NB4 (cell line): ENCODE data around the gene PRKCE.
A peak's percentile ranks its signal among the peaks of the same experiment; 100 is the strongest.

Experiments used
- DNase-seq: peaks from one replicate; pipeline ENCODE4 v3.0.0; 2010; ENCODE audit warnings: low read depth
- H3K4me3 ChIP-seq: one replicate; pipeline ENCODE4 v1.5.1; 2011; ENCODE audit warnings: mild to moderate bottlenecking, low read depth, low read length, moderate library complexity
- MYC ChIP-seq: IDR thresholded peaks from 2 replicates; pipeline ENCODE4 v1.6.1; 2011; ENCODE audit warnings: low read depth, low read length
- POLR2A ChIP-seq: IDR thresholded peaks from 2 replicates; pipeline ENCODE4 v1.6.1; 2011; ENCODE audit warnings: mild to moderate bottlenecking; ENCODE audit not compliant: insufficient read length; ENCODE audit errors: extremely low read depth
- TF ChIP-seq, protein P1 (sequence below): IDR thresholded peaks from 2 replicates; pipeline ENCODE4 v1.6.1; 2011; ENCODE audit warnings: low read depth, low read length
- TF ChIP-seq, protein P2 (sequence below): IDR thresholded peaks from one replicate; pipeline ENCODE4 v1.5.1; 2012; ENCODE audit warnings: low read depth, low read length

PRKCE gene

DNA sequence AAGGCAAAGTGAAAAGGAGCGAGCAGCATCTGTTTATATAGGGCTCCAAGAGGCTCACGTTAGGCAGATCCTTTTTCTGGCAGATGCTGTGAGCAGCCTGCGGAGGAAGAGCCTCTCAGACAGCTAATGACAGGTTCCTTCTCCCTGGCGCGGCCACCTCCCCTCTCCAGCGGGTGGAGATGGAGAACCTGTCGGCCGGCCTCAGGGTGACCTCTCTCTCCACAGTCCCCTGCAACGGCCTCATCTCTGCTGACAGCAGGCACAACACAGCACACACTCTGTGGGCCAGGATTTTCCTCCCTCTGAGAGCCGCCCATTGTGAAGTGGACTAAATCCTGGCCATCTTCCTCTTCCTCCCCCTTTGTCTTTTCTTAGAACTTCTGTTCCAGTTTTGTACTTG lies 119.8 kb downstream of the PRKCE start:
- peak; percentile 11 for DNase-seq
- TF ChIP-seq MYC = no peak
- TF ChIP-seq, protein P1, sequence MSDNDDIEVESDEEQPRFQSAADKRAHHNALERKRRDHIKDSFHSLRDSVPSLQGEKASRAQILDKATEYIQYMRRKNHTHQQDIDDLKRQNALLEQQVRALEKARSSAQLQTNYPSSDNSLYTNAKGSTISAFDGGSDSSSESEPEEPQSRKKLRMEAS = no peak
- TF ChIP-seq POLR2A = no peak
- TF ChIP-seq, protein P2, sequence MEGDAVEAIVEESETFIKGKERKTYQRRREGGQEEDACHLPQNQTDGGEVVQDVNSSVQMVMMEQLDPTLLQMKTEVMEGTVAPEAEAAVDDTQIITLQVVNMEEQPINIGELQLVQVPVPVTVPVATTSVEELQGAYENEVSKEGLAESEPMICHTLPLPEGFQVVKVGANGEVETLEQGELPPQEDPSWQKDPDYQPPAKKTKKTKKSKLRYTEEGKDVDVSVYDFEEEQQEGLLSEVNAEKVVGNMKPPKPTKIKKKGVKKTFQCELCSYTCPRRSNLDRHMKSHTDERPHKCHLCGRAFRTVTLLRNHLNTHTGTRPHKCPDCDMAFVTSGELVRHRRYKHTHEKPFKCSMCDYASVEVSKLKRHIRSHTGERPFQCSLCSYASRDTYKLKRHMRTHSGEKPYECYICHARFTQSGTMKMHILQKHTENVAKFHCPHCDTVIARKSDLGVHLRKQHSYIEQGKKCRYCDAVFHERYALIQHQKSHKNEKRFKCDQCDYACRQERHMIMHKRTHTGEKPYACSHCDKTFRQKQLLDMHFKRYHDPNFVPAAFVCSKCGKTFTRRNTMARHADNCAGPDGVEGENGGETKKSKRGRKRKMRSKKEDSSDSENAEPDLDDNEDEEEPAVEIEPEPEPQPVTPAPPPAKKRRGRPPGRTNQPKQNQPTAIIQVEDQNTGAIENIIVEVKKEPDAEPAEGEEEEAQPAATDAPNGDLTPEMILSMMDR = no peak
- H3K4me3 ChIP-seq = no peak overlapping the region

DNA sequence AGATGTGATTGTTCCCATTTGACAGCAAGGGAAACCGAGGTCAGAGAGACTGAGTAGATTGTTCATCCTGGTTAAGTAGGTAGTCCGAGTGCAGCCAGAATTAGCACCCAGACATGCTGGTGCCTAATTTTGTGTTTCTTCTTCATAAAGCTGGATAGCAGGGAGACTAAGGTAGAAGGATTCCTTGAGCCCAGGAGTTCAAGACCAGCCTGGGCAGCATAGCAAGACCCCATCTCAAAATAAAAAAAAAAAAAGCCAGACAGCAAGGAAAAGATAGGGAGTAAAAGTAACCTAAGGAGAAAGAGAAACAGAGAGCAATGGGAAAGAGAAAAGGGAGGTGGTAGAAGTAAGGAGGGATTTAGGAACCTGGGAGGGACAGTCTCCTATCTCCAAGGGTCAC lies 120.6 kb downstream of the PRKCE start:
- H3K4me3 ChIP-seq = no peak overlapping the region
- no peak for DNase-seq
- TF ChIP-seq MYC (no peak), POLR2A (no peak)
- TF ChIP-seq, protein P2 = no peak
- TF ChIP-seq, protein P1 = no peak

DNA sequence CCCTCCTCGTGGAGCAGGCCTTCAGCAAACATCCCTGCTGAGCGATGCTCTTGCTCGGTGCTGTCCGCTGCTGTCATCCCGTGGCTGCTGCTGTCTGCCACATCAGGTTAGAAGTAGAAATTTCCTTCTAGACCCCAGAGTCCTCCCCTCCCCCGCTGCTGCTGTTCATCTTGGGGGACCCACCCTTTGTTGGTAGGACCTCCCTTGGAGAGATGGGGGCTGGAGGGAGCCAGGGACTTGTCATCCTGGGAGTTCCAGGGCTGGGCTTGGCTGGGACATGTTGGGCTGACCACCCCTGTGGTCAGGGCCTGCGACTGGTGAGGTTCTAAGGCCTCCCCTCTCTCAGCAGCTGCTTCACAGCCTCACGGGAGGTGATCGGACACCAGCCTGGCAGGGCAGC lies 122.4 kb downstream of the PRKCE start:
- TF ChIP-seq, protein P1 = no peak
- no peak for TF ChIP-seq POLR2A
- TF ChIP-seq, protein P2 = no peak
- TF ChIP-seq MYC = no peak
- H3K4me3 ChIP-seq = no peak overlapping the region

DNA sequence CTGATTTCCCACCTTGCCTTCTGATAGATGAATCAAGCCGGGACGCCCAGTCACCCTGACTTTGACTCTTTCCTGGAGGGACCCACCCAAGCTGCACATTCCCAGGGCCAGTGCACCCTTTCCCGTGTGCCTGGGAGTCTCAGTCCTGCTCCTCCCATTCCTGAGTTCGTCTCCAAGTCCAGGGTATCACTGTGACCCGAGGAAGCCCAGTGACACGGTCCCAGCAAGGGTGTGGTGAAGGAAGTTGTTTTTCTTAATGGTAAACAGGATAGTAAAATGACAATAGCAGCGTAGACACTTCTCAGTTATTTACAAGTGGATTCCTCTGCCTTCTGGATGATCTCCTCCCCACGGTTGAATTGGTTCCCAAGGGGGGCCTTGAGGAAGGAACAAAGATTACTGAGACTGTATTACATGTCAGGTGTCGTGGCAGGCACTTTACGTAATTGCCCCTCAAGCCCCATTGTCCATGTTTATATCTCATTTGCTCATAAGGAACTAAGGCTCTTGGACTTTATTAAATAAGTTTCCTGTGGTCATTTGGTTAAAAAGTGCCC lies 123.3 kb downstream of the PRKCE start:
- DNase-seq = no peak
- H3K4me3 ChIP-seq = no peak overlapping the region
- TF ChIP-seq MYC = no peak
- TF ChIP-seq POLR2A = no peak
- TF ChIP-seq, protein P1 = no peak
- TF ChIP-seq, protein P2 = no peak

More for the DNA sequence above, 122.4 kb downstream of the PRKCE start:
- no peak for DNase-seq

DNA sequence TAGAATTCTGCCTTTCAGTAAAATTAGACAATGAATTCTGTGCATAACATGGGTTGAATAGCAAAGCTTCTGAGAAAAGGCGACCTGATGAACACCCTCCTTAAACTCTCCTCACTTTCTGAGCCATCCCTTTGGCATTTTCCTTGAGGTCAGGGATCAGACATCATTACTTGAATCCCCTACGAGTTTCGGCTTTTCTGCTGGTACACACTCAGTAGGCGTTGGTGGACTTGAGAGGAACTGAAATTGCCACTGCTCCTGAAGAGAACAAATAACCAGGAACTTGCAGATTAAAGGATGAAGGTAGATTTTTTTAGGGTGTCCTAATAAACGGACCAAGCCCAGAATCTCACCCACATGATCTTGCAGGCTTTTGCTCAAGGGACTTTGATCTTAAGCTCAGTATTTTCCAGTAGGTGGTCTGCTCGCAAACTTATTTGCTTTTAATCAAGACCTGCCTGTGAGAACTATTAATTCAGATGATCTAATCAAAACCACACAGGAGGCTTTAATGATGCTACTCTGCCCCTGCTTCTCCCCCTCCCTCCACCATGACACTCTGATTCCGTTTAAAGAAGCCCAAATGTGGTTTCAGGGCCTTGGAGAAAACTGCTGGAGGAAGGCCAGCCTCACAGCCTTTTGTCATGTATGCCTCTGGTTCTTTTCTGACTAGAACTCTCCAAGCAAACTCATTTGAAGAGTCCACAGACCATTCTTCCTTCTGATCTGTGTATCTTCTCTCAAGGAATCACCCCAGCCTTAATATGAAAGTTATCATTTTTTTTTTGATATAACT lies 124.9 kb downstream of the PRKCE start:
- DNase-seq = no peak
- TF ChIP-seq, protein P1 = no peak
- TF ChIP-seq POLR2A (no peak), MYC (no peak)
- TF ChIP-seq, protein P2 = no peak
- H3K4me3 ChIP-seq = no peak overlapping the region
